Activated effector memory CD4-positive, alpha-beta T cell treated with Interleukin-2 at 50 U/mL for 16 hours (primary cell): ENCODE results near the gene TNFRSF8.

Source experiments
- DNase-seq: peaks from one replicate; pipeline ENCODE4 v3.0.0-alpha.2; 2020

Gene TNFRSF8

DNA sequence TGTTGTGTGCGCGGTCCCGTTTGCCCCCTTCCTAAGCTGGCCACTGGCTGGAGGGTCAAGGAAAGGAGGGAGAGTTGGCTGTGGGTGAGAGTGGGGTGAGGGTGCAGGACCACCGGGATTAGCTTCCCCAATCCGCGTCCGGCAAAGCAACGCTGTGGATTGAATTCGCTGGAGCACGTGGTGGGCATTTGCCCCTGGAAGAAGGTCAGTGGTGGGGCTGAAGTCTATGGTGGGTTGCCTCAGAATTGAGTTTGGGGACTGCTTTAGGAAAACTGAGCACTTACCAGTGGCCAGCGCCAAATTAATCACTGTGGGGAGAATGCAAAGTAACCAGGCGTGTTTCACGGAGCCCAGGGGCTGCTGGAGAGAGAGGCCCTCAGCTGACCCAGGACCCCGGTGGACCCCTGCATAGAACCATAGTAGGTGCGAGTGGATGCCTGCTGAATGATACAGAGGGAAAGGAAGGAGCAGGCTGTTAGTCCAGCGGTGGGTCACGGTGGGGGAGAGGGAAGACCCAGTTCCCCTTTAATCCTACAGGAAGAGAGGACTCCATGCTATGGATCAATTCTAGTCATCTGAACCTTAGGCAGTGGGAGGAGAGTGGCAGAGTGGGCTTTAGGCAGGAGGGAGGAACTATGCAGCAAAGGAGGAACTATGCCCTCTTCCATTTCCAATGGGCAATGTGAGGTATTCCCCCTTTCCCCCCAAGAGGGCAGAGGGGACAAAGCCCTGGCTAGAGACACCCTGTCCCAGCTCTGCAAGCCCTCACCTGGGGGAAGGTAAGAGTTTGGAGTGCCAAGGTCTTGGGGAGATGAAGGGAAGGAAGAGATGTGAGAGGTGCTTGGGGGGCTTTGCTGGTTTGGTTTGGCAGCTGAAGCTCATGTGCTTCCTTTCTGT lies 1.2 kb downstream of the TNFRSF8 start:
- no peak for DNase-seq

DNA sequence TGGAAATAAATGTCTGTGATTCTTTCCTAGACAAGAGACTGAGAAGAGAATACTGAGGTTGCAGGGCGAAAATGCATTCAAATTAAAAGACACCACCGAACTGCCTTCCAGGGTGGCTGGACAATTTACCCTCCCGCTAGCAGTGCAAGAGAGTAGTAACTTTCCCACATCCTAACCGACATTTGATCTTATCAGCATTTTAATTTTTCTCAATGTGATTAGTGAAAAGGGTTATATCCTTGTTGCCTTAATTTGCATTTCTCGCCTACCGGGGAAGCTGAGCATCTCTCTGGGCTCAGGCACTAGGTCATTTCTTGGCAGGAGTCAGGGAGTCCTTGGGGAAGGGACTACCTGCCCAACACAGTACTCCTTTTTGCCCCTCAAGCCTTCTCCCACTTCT lies 2.8 kb downstream of the TNFRSF8 start:
- no peak for DNase-seq

DNA sequence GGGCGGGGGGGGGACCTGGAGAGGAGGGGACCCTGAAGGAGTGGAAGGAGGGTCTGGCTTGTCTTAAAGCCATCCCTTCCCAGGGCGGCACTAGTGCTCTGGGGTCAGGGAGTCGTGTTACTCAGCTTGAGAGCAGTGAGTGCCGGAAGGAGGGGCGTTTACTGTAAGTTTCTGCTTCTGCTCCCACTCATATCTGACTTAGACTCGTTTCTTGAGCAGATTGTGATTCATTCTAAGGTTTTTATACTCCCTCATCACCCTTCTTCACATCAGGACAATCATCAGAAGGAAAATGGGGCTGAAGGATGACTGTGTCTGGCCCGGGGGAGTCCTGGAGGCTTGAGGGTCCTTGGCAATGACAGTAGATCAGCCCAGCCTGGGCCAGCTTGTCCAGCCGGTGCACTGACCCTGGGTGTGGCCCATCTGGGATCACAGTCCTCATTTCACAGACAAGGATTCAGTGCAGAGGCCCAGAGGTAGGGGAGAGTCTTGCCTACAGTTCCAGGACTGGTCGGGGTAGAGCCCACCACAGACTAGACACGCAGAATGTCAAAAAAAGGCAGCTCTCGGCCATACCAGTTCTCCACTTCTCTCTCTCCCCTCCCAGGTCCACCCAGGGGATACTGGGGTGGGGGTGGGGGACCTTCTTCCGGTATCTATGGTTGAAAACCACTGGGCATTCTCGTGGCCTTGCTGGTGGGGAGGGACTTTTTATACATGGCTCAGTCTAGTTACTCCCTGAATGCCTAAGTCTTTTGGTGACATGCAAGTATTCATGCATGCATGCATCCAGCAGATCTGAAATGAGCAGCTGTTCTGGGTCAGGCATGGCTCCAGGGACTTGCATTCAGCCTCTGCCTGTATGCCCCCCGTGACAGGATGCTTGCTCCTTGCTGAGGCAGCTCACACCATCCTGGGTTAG lies 5.1 kb downstream of the TNFRSF8 start:
- no peak for DNase-seq

DNA sequence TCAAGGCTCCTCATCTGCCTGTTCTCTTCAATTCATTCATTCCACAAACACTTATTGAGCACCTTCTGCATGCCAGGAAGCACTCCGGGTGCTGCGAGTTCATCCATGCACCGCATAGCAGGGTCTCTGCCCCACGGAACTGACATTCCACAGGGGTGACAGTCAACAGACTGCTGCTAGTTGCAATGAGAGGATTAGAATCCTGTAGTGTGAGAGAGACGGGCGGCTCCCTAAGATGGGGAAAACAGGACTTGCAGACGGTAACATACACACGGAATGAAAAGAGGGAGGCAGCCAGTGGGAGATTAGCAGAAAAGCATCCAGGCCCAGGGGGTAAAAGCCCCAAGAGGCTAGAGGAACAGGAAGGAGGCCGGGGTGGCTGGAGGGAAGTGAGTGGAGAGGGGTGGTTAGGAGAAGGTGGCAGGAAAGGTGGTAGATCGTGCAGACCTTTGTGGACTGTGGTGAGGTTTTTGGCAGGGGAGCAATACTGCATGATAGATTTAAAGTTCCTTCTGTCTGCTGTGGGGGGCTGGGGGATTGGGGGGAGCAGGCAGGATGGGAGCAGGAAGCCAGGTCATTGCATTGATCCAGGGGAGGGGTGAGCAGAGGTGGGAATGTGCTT lies 6.6 kb downstream of the TNFRSF8 start:
- DNase-seq, result no peak

DNA sequence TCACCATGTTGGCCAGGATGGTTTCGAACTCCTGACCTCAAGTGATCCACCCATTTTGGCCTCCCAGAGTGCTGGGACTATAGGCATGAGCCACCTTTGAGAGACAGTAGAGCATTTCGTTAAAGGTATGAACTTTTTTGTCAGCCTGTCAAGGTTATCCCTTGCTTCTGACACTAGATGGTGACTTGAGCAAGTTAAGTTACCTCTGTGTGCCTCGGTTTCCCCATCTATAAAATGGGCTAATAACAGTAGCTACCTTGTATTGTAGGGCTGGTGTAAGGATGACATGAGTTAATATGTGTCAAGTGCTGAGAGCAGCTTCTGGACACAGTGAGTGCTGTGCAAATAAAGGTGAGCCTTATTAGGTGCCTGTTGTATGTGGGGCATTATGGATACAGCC lies 8.8 kb downstream of the TNFRSF8 start:
- no peak for DNase-seq

DNA sequence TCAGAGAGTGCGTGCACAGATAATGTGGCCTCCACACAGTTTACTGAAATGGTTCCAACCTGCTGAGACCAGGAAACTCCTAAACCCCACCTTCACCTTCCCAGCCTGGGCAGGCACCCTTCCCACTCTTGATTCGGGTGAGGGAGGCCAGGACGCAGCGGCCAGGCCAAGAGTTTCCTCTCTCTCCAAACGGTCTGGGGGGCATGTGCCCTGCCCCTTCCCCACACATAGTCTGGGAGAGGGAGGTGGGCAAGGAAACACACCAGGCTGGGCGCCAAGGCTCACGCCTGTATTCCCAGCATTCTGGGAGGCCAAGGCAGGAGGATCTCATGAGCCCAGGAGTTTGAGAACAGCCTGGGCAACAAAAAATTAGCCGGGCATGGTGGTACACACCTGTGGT lies 9.6 kb downstream of the TNFRSF8 start:
- DNase-seq, result no peak

DNA sequence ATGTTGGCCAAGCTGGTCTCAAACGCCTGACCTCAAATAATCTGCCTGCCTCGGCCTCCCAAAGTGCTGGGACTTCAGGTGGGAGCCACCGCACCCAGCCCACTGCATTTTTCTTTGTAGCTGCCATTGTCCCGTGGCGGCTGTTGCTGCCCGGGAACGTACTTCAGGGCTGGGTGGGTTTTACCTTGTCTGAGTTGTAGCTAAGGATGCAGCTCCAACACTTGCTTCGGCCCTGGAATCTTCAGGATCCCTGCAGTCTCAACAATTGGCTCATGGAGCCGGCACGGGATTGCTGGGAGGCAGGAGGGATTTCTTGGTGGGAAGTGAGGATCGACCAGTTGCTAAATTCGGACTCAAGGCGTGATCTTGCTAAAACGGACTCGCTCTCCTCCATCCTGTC lies 10.7 kb downstream of the TNFRSF8 start:
- DNase-seq, result no peak

DNA sequence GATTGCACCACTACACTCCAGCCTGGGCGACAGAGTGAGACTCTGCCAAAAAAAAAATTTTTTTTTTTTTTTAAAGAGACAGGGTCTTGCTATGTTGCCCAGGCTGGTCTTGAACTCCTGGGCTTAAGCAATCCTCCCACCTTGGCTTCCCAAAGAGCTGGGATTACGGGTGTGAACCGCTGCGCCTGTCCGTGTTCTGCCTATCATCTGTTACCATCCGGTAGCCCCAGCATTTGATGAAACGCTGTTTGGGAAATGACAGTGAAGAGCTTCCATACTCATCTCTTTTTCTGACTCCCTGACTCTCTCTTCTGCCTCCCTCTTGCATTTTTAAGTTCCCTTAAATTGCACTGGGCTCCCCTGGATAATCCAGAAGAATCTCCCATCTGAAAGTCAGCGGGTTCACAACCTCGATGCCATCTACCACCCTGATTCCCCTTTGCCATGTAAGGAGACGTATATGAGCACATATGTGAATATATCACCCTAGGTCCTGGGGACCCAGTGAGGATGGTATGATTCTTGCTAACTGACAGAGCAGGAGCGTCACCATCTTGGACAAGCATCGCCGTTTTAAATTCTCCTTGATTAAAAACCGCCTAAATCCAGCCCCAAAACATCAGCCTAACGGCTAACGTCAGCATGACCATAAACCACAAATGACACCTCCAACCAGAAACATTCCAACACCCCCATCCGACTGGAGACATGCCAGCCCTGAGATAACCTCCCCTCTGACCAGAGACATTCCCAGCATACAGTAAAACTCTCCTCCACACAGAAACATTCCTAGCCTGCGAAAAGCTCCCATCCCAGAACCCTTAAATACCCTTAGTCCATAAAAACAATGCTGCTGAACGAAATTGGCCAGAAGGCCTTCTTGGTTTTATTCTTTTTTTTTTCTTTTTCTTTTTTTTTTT lies 12.4 kb downstream of the TNFRSF8 start:
- no peak for DNase-seq

DNA sequence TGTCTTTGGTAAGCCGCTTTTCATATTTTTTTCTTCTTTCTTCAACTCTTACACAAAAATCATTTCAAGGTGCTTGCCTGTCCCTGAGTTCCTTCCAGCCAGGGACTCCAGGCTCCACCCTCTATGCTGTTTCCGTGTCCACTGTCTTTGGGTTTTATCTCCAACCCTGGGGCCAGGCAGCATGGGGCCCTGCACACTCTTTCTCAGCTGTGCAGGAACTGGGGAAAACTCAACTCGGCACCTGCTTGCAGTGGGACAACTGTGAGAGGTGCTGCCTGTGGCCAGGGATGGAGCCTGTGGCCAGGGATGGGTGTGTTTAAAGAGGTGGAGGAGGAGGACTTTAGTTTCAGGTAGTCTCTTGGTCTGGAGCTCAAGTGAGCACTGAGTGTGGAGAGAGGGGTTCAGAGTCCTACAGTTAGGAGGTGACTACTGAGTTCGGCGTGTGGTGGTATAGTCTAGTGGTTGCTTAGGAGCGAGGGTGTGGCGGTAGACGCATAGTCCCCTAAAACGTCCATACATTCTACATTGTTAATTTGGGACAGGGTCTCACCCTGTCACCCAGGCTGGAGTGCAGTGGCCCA lies 13.4 kb downstream of the TNFRSF8 start:
- DNase-seq, result no peak

DNA sequence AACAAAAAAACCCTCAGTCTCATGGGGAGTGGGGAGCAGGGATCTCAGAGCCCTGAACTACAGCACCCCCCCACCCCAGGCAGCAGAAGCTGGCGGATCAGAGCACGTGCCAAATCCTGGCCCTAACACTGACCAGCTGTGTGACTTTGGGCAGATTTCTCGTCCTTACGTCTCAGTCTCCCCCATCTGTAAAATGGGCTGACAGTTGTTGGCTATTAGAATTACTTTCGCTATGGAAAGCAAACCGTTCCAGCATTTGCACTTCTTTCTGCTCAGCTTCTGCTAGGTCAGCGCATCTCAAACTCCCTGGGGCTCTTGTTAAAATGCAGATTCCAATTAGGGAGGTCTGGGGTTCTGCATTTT lies 15.5 kb downstream of the TNFRSF8 start:
- DNase-seq, result no peak

DNA sequence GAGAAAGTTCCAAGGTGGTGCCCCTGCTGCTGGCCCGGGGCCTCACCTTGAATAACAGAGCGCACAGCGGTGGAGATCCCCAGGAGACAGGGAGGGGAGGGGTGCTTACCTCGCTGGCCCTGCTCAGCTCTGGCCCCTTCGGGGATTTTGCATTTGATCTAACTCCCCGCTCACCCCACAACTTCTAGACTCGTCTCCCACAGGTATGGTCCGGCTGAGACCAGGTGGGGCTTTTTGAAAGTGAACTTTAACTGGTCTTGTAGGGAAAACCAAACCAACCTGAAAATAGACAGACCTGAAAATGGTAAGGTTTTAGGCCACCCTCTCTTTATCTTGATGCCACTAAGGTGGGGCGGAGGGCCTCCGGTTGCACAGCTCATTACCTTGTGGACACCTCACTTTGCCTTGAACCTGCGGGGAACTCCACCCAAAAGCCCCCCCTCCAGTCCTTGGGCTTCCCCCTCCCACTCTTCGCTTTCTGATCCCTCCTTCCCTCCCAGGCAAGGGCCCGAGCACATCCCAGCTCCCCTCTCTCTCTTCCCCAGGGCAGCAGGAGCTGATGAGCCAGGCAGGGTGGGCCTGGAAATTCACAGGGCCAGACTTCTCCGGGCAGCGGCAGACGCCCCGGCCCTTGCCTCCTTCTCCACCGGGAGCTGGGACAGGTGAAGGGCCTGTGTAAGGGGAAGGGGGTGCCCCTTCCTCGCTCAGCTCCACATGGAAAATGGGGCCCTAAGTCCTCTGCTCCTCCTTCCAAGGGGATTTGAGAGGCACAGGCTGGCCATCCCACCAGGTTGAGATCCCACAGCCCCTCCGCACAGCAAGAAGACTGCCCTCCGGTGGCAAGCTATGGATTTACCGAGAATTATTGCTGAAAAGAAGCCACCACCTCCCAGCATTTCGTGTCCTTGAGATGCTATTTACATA lies 16.1 kb downstream of the TNFRSF8 start:
- no peak for DNase-seq

DNA sequence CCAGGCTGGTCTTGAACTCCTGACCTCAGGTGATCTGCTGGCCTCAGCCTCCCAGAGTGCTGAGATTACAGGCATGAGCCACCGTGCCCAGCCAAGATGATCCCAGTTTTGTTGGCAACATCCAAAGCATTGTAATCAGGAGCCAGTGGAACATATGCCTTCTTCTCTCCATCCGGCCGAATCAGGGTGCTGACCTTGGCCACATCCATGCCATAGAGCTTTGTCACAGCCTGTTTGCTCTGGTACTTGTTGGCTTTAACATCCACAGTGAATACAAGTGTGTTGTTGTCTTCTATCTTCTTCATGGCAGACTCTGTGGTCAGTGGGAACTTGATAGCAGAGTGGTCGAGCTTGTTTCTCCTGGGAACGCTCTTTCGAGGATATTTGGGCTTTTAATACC lies 17.1 kb downstream of the TNFRSF8 start:
- no peak for DNase-seq

DNA sequence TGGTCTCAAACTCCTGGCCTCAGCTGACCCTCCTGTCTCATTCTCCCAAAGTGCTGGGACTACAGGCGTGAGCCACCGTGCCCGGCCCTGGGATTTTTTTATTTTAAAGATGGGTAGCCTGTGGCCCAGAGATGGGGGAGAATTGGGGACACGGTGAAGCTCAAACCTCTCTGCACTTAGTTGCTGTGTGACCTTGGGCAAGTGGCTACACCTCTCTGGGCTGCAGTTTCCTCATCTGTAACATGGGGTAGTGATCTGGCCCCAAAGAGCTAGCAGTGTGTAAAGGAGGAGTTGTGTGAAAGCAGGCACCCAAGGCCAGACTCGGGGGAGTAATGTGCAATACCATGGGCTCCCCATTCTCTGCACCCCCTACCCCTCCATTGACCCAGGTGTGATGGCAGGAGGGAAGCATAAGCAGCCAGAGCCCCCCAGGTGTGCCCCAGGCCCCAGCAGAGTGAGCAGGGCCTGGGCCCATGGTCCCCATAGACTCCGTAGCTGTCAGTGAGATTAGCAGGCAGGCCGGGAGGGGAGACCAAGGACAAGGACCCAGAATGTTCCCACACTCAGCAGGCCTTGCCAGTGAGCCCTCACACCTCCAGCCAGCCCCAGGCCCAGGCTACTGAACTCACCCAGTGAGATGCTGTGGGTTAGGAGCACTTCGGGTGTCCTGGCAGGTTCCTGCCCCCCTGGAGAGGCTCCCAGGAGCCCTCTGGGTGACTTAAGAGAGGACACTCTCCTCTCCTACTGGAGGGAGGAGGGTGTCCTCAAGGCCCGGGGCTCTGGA lies 17.9 kb downstream of the TNFRSF8 start:
- no peak for DNase-seq

DNA sequence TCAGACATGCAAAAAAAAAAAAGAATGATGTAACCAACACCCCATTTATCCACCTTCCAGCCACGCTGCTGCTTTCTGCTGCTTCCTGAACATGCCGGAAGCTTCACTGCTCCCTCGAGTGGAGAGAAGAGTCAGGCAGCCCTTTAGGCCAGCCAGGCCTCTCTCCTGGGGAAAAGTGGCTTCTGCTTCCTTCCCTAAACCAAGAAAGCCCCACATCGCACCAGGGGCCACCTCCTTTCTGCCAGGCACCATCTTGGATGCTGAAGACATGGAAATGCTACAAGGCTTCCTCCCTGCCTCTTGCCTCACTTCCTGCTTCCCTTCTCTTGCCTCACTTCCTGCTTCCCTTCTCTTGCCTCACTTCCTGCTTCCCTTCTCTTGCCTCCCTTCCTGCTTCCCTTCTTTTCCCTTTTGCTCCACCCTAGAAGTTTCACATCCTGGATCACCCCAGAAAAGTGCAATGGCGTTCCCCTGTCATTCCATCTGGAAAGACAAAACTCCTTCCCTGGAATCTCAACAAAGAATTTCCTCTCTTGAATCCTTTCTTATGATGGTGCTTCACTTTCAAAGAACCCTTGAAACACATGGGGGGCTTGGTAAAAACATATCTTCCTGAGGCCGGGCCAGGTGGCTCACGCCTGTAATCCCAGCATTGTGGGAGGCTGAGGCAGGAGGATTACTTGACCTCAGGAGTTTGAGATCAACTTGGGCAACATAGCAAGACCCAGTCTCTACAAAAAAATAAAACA lies 18.7 kb downstream of the TNFRSF8 start:
- DNase-seq, result no peak

DNA sequence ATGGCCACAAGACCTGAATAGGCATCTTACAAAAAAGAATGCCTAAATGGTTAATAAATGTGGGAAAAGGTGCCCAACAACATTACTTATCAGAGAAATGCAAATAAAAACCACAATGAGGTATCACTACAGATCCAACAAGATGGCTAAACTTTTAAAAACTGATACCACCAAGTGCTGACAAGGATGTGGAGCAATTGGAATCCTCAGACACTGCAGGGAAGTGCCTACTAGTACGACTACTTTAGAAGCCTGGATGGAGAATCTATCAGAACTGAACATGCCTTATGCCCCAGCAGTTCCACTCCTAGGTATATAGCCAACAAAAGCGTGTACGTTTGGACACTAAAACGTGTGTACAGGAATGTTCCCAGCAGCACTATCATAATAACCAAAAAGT lies 19.9 kb downstream of the TNFRSF8 start:
- no peak for DNase-seq

DNA sequence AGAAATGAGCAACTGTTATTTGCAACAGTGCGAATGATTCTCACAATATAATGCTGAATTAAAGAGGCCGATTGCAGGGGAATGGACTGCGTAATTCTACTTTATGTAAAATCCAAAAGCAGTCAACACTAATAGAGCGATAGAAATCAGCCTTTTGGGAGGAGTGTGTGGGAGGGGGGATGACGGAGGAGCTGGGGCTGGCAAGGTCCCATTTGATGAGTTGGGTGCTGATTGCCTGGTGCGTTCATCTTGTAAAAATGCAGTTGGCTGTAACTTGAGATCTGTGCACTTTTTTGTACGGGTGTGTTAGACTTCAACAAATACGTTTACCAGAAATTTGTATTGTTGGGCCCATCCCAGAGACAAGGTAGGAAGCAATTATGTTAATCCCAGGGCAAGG lies 20.7 kb downstream of the TNFRSF8 start:
- DNase-seq, result no peak

DNA sequence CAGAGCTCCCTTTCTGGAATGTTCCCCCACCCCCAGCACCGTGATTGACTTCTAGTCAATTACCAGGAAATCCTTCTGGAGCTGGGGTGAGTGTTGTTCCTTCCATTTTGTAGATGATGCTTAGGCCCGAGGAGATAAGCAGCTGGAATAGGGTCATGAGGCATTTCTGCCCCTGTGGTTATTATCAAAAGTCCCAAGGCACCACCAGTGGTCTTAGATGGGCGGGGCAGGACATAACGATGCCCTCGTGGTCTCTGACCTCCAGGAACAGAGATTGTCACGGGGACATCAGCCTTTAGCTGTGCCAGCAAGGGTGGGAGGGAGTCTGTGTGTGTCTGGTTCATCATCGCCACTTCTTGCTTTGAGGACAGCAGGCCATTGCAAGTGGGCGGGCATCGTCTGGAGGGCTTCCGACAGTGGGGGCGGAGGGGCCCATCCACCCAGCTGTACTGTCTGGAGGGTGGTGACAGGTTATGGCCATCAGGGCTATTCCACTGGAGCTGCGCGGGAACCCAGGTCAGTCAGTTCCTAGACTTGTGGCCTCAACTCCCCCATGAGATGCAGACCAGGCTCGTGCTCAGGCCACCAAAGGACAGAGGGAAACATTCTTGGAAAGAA lies 22.6 kb downstream of the TNFRSF8 start:
- DNase-seq, result no peak

DNA sequence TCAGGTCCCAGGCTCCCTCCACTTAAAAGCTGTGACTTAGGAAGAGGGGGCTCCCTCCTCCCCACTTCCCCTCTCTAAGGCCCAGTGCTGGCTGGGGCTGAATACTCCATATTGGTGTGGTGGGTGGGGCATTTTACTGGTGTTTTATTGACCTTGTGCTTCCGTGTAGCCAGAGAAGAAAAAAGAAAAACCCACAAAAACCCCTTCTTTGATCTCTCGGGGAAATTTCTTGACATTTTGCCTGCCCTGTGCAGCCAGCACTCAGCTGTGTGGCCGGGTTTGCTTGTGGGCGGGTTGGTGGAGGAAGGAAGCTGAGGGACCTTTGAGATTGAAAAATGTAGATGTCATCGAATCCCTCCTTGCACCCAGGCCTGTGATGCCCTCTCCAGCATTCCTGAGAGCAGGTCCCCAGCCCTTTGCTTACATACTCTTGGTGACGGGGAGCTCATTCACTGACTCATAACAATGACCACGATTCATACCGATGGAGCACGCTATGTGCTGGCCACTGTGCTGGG lies 24.8 kb downstream of the TNFRSF8 start:
- DNase-seq, result peak; percentile 22

DNA sequence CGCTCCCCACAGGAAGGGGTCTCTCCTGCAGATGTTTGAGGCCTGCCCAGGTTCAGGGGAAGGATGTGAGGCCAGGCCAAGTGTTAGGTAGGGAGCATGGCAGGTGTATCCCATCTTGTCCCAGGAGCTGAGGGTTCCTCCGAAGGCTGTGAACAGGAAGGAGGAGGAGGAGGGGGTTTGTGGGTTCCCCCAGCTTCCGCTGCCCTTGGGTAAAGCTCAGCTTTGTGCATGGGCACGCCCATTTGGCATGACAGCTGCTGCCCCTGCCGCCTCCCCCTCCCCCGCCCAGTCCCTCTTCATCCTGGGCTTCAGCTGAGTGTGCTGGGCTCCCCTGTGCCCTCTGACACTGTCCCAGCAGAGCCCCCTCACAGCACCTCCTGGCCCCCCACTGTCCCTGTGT lies 25.5 kb downstream of the TNFRSF8 start:
- DNase-seq, result peak; percentile 45
